GM11168 (cell line): ENCODE measurements around the gene UHMK1.
"Not testable (repeated sequence)": the region's sequence is repeated elsewhere in the genome, so short reads cannot be mapped to it uniquely, and the experiment has no call there.

Experiments
- in situ Hi-C: fragments of 300-500 bp; cut with MboI; formaldehyde crosslinking; loops from one replicate; pipeline ENCODE4 v1.12.0; 2022; ENCODE audit warnings: low sequenced_read_pairs; ENCODE audit not compliant: unreplicated experiment

The UHMK1 gene

GRCh38 chr1:162561616-162562469 is 64.2 kb downstream of the UHMK1 start, which contains the start of gene UAP1:
Gene UAP1 (plus strand): TSS chr1:162561722. CDS start chr1:162566069, 4,347 bp downstream.
- in situ Hi-C loops: no loop called here

- in situ Hi-C loops: no loop called here
Observed at GRCh38 chr1:162562470-162562828, 64.8 kb downstream of the UHMK1 start.

GRCh38 chr1:162564762-162565218 is 67.2 kb downstream of the UHMK1 start:
- in situ Hi-C loops: no loop called here

GRCh38 chr1:162565460-162565859 is 67.8 kb downstream of the UHMK1 start:
- in situ Hi-C loops: no loop called here

GRCh38 chr1:162566870-162567269 is 69.3 kb downstream of the UHMK1 start:
- in situ Hi-C loops: no loop called here

GRCh38 chr1:162568802-162569201 is 71.2 kb downstream of the UHMK1 start:
- in situ Hi-C loops: no loop called here

- in situ Hi-C loops: no loop called here
Observed at GRCh38 chr1:162570718-162571117, 73.1 kb downstream of the UHMK1 start.

- in situ Hi-C loops: not testable (repeated sequence)
Observed at GRCh38 chr1:162571121-162571520, 73.5 kb downstream of the UHMK1 start.

GRCh38 chr1:162571696-162572095 is 74.1 kb downstream of the UHMK1 start:
- in situ Hi-C loops: no loop called here

- in situ Hi-C loops: no loop called here
Observed at GRCh38 chr1:162573136-162573535, 75.5 kb downstream of the UHMK1 start.

GRCh38 chr1:162578071-162578700 is 80.6 kb downstream of the UHMK1 start:
- in situ Hi-C loops: no loop called here

- in situ Hi-C loops: no loop called here
Observed at GRCh38 chr1:162578936-162579335, 81.3 kb downstream of the UHMK1 start.
